Body of pancreas (tissue), 4 donors: ENCODE measurements around the gene FNDC3B. TPM values are rescaled to one million over a fixed set of nuclear protein-coding genes. Genes with fewer than 3 reads are reported as not detected.
A peak's percentile ranks its signal among the peaks of the same experiment; 100 is the strongest.

Experiments
- ATAC-seq: fragments of 150-250 bp; one replicate; pipeline ENCODE4 v1.9.1; 2016
- DNase-seq, 4 donors: peaks; one replicate each; pipeline ENCODE4 v3.0.0-alpha.2; 2019
- H3K27ac ChIP-seq, 4 donors: fragments of 200-600 bp; sonication (generic); 1 replicate in 3 of 4; 2 replicates in 1 of 4; pipeline versions ENCODE4 v1.5.1 to v1.6.1; 2016 to 2019; ENCODE audit warnings: mild to moderate bottlenecking in 1 of 4, mixed read lengths in 1 of 4, moderate library complexity in 1 of 4
- H3K27me3 ChIP-seq, 2 donors: fragments of 200-600 bp; sonication (generic); one replicate each; pipeline ENCODE4 v1.6.0; 2016; ENCODE audit warnings: mild to moderate bottlenecking in 1 of 2
- H3K36me3 ChIP-seq, 2 donors: fragments of 200-600 bp; sonication (generic); replicated peaks in 1 of 2; 2 replicates each; pipeline ENCODE4 v1.5.1; 2016; ENCODE audit warnings: low read depth in 2 of 2; ENCODE audit not compliant: insufficient read depth in 1 of 2
- H3K4me1 ChIP-seq: fragments of 200-600 bp; sonication (generic); one replicate; pipeline ENCODE4 v1.6.0; 2016
- H3K4me3 ChIP-seq, 2 donors: fragments of 200-600 bp; sonication (generic); 1 replicate in 1 of 2; 2 replicates in 1 of 2; pipeline ENCODE4 v1.5.1; 2016 to 2019
- H3K9me3 ChIP-seq, 3 donors: fragments of 200-600 bp; sonication (generic); 1 replicate in 2 of 3; 2 replicates in 1 of 3; pipeline ENCODE4 v1.5.1; 2016
- CTCF ChIP-seq, 7 experiments: fragments of 450-650 bp in 4 of 7; fragments of 200-600 bp in 3 of 7; sonication (generic) in 3 of 7; IDR thresholded peaks; one replicate each; pipeline ENCODE4 v1.5.1; 2016 to 2019; ENCODE audit warnings: antibody characterized with exemption in 7 of 7
- POLR2A ChIP-seq, 3 donors: fragments of 450-650 bp; IDR thresholded peaks; one replicate each; pipeline ENCODE4 v1.6.1; 2016; ENCODE audit warnings: antibody characterized with exemption in 3 of 3, mild to moderate bottlenecking in 2 of 3
- WGBS, 2 donors: methylation state at CpG; one replicate each; pipeline ENCODE4 v1.1.5; 2017; 5-methylcytosine and 5-hydroxymethylcytosine counted together
- intact Hi-C: fragments of 100-400 bp; cut with DNase I; formaldehyde crosslinking; loops from one replicate; pipeline ENCODE4 v1.15.1; 2023
- total RNA-seq, 2 donors: library from RNA; depleted of rRNA; stranded (reverse); fragments of >200 nt; gene quantifications; one replicate each; pipeline ENCODE4 v1.1.0, GENCODE V29; 2016

FNDC3B gene
- total RNA-seq, 2 donors from 2014 or later: 64.3 to 86.0 TPM

- Histone ChIP-seq H3K27ac (peak overlapping the region in 1 of 4 donors; percentile 42), H3K36me3 (no peaks in the 10 kb centered on the region), H3K9me3 (no peaks in the 10 kb centered on the region), H3K4me3 (no peak overlapping the region), H3K27me3 (no peaks in the 10 kb centered on the region), H3K4me1 (peaks cover 91% of the 10 kb centered on the region)
- DNase-seq (no peak), ATAC-seq (no peak)
- intact Hi-C loops: no loop called here
- WGBS, 2 donors: 22 to 34% methylated on average over 3 of the region's 3 CpGs
- TF ChIP-seq POLR2A (IDR thresholded peaks at IDR 0.05) (no peak), CTCF (IDR thresholded peaks at IDR 0.05) (no peak)
Measured at GRCh38 chr3:172057624-172058327, 18.4 kb downstream of the FNDC3B start.

DNA sequence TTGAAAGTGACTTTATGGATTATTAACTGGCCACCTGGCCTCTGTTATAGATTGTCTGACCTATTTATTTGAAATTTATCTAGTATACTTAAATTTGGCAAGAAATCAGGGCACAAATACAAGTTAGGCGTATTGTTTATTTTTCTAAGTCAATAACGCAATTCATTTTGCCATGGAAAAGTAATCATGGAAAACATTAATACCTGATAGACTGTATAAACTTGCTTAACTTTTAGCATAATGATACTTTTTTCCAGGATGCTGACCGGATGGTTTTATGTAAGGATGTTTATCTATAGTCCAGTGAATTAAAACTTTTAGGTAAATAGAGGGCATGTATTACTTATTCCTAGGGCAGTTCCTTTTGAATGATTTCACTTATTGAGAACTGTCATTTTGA, 20.2 kb downstream of the FNDC3B start:
- Histone ChIP-seq H3K9me3 (no peaks in the 10 kb centered on the region), H3K36me3 (no peaks in the 10 kb centered on the region), H3K4me1 (peaks cover 92% of the 10 kb centered on the region), H3K27ac (peak overlapping the region in 3 of 4 donors; percentile 7 to 80 (median 18)), H3K4me3 (no peak overlapping the region), H3K27me3 (no peaks in the 10 kb centered on the region)
- DNase-seq (no peak), ATAC-seq (peak; percentile 28)
- no peak for TF ChIP-seq CTCF (IDR thresholded peaks at IDR 0.05)
- no peak for TF ChIP-seq POLR2A (IDR thresholded peaks at IDR 0.05)
- 18 to 27% methylated on average over 3 of the region's 3 CpGs for WGBS, 2 donors
- intact Hi-C loops: no loop called here

GRCh38 chr3:172060234-172060633, 20.9 kb downstream of the FNDC3B start:
- no peaks in the 10 kb centered on the region for H3K27me3 ChIP-seq
- peaks cover 97% of the 10 kb centered on the region for H3K4me1 ChIP-seq
- ATAC-seq (no peak), DNase-seq (no peak)
- H3K4me3 ChIP-seq: no peak overlapping the region
- intact Hi-C loops: no loop called here
- H3K27ac ChIP-seq: peak overlapping the region in 1 of 4 donors; percentile 80
- no peaks in the 10 kb centered on the region for H3K9me3 ChIP-seq
- TF ChIP-seq CTCF (IDR thresholded peaks at IDR 0.05) (no peak), POLR2A (IDR thresholded peaks at IDR 0.05) (no peak)
- WGBS, 2 donors: 83 to 88% methylated on average over 1 of the region's 1 CpG
- no peaks in the 10 kb centered on the region for H3K36me3 ChIP-seq

- Histone ChIP-seq H3K27ac (peak overlapping the region; percentile 4 to 80 (median 60)), H3K9me3 (no peaks in the 10 kb centered on the region), H3K4me3 (no peak overlapping the region), H3K27me3 (no peaks in the 10 kb centered on the region), H3K4me1 (peaks cover 98% of the 10 kb centered on the region), H3K36me3 (no peaks in the 10 kb centered on the region)
- DNase-seq (peak in 2 of 4 donors; percentile 41 to 57), ATAC-seq (peak; percentile 63)
- WGBS, 2 donors: 2 to 3% methylated on average over 4 of the region's 4 CpGs
- no peak for TF ChIP-seq CTCF (IDR thresholded peaks at IDR 0.05)
- no peak for TF ChIP-seq POLR2A (IDR thresholded peaks at IDR 0.05)
- intact Hi-C loops: no loop called here
Measured at GRCh38 chr3:172061724-172062184, 22.4 kb downstream of the FNDC3B start.

- Histone ChIP-seq H3K27me3 (no peaks in the 10 kb centered on the region), H3K4me1 (peaks cover 96% of the 10 kb centered on the region), H3K4me3 (no peak overlapping the region), H3K9me3 (no peaks in the 10 kb centered on the region), H3K27ac (peak overlapping the region in 1 of 4 donors; percentile 80), H3K36me3 (no peaks in the 10 kb centered on the region)
- 65 to 68% methylated on average over 3 of the region's 3 CpGs for WGBS, 2 donors
- no peak for ATAC-seq
- no peak for DNase-seq
- TF ChIP-seq CTCF (IDR thresholded peaks at IDR 0.05) (no peak), POLR2A (IDR thresholded peaks at IDR 0.05) (no peak)
- intact Hi-C loops: no loop called here
Measured at GRCh38 chr3:172062761-172063160, 23.4 kb downstream of the FNDC3B start.
